Rectal smooth muscle tissue (tissue), 1 donor: ENCODE data around the gene POC5.

ENCODE experiments used
- H3K27ac ChIP-seq: one replicate; pipeline ENCODE4 v1.7.0; 2013; ENCODE audit warnings: low read depth, low read length, inconsistent platforms
- H3K27me3 ChIP-seq: one replicate; pipeline ENCODE4 v1.7.0; 2013; ENCODE audit warnings: low read length; ENCODE audit not compliant: control insufficient read depth, insufficient read depth
- H3K36me3 ChIP-seq: one replicate; pipeline ENCODE4 v1.7.0; 2013; ENCODE audit warnings: low read length; ENCODE audit not compliant: control insufficient read depth, insufficient read depth
- H3K4me1 ChIP-seq: one replicate; pipeline ENCODE4 v1.7.0; 2013; ENCODE audit warnings: low read length; ENCODE audit not compliant: control insufficient read depth, insufficient read depth
- H3K4me3 ChIP-seq: one replicate; pipeline ENCODE4 v1.7.0; 2013; ENCODE audit warnings: low read length
- H3K9ac ChIP-seq: one replicate; pipeline ENCODE4 v1.7.0; 2013; ENCODE audit warnings: low read length

Gene POC5

DNA sequence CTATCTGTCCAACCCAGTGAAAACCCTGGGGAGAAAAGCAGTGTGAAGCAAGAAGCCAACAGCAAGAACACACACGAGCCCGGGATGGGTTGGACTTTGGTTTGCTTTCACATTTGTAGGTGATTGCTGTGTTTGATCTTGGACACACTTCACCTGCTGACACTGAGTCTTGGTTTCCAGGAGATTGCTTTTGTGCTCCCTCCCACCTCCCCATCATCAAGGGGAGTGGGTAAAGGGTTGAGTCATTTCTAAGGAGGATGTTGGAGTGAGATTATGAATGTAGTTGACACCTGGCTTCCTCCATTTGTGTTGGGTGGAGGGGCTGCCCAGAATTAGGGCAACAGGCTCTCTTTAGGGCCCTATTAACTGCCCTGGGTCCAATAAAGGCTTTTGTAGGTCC, 68.5 kb downstream of the POC5 start:
- H3K27me3 ChIP-seq: no peaks in the 10 kb centered on the region
- no peak overlapping the region for H3K9ac ChIP-seq
- H3K36me3 ChIP-seq: no peaks in the 10 kb centered on the region
- H3K4me3 ChIP-seq: no peak overlapping the region
- H3K4me1 ChIP-seq: no peaks in the 10 kb centered on the region
- H3K27ac ChIP-seq: no peak overlapping the region

DNA sequence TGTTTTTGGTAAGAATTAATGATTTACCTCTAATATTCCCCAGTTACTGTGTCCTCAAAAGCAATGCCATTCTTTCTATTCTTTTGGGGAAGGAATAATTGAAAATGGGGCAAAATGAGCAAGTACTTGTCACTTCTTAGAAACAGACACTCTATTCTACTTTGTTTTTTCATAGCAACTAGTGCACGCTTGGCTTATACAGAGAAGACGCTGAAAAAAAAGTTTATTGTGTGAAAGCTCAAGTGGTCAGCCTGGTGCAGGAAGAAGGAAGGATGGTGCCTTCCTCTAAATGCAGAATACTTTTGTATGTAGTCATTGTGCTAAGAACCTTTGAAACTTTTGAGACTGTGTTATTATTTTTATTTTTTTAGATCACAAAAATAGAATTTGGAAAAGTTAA, 76.4 kb downstream of the POC5 start:
- no peaks in the 10 kb centered on the region for H3K27me3 ChIP-seq
- H3K36me3 ChIP-seq: no peaks in the 10 kb centered on the region
- no peak overlapping the region for H3K27ac ChIP-seq
- H3K9ac ChIP-seq: no peak overlapping the region
- H3K4me1 ChIP-seq: no peaks in the 10 kb centered on the region
- H3K4me3 ChIP-seq: no peak overlapping the region

DNA sequence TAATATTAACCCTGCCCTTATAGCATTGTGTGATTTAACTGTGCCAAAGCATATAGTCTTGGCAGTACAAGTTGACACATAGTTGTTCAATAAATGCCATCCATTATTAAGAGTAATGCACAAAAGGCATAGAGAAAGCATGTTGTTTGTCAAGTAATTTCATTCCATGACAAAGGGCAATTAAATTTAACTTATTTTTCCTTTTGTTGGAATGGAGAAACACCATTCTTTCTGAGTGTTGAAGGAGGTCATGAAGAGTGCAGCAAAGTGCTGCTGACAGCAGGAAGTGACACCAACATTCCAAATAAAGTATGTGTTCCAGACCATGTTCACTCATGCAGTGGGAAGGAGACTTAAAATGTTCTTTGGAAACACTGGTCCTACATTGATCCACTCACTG, 76.8 kb downstream of the POC5 start:
- Histone ChIP-seq H3K9ac (no peak overlapping the region), H3K4me3 (no peak overlapping the region), H3K27me3 (no peaks in the 10 kb centered on the region)

DNA sequence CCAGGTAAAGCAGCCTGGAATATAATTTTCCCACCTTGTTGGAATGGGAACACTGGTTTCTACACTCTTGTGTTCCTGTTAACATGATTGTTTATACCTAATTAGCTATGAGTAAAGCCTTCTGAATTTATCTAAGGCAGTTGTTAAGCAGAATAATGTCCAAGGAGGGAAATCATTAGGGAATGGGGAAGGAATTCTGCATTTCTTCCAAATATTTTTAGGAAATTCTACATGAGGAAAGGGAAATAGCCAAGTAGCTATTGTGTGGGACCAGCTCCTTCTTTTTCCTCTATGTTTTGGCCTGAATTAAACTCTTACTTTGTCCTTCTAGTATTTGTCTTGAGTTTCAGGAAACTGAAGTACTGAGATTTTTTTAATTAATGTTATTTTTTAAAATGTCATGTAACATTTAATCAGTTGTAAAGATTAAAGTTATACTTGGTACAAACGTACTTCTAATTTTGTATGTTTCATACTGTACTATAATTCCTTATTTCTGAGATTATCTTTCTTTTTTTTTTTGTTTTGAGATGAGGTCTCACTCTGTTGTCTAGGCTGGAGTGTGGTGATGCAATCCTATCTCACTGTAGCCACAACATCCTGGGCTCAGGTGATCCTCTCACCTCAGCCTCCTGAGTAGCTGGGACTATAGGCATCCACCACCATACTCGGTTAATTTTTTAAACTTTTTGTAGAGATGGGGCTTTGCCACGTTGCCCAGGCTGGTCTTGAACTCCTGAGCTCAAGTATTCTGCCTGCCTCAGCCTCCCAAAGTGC, 77.5 kb downstream of the POC5 start:
- H3K36me3 ChIP-seq: no peaks in the 10 kb centered on the region
- no peak overlapping the region for H3K27ac ChIP-seq
- no peaks in the 10 kb centered on the region for H3K4me1 ChIP-seq
- no peaks in the 10 kb centered on the region for H3K27me3 ChIP-seq
- no peak overlapping the region for H3K4me3 ChIP-seq
- no peak overlapping the region for H3K9ac ChIP-seq

More for the DNA sequence above, 76.8 kb downstream of the POC5 start:
- H3K27ac ChIP-seq: no peak overlapping the region
- H3K36me3 ChIP-seq: no peaks in the 10 kb centered on the region
- no peaks in the 10 kb centered on the region for H3K4me1 ChIP-seq

DNA sequence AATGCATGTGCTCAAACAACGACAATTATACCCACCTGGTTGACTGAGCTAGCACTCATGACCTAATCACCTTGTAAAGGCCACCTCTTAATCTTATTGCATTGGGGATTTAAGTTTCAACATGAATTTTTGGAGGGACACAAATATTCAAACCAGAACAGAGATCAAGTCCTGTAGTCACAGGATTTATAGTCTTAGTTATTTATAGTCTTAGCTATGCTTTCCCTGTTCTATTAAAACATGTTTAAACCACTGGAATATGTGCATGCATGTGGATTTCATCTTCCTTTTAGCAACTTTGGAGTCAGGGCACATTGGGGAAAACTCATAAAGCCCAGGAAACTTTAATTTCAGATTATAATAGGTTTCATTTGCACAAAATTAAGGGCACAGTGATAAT, 79.3 kb downstream of the POC5 start:
- no peak overlapping the region for H3K4me3 ChIP-seq
- H3K27ac ChIP-seq: no peak overlapping the region
- no peak overlapping the region for H3K9ac ChIP-seq
- H3K36me3 ChIP-seq: no peaks in the 10 kb centered on the region
- no peaks in the 10 kb centered on the region for H3K4me1 ChIP-seq
- H3K27me3 ChIP-seq: no peaks in the 10 kb centered on the region

DNA sequence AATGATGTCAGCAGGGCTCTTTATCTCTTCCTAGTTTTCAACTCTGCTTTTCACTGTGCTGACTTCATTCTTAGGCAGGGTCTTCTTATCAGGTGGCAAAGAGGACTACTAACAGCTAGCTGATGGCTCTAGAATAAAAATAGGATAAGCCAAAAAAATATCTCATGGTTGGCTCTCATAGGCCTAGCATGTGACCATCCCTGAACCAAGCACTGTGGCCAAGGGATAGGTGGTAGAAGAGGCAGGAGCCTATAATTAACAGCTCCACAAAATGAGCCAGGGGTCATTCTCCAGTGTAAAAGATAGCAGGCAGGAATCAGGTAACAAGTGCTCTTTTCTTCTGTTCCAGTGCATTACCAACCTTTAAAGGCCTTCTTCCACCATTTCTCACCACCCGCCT, 84.9 kb downstream of the POC5 start:
- H3K27me3 ChIP-seq: no peaks in the 10 kb centered on the region
- no peaks in the 10 kb centered on the region for H3K36me3 ChIP-seq
- no peaks in the 10 kb centered on the region for H3K4me1 ChIP-seq
- no peak overlapping the region for H3K9ac ChIP-seq
- no peak overlapping the region for H3K27ac ChIP-seq
- H3K4me3 ChIP-seq: no peak overlapping the region

GRCh38 chr5:75630875-75631274, 86.4 kb downstream of the POC5 start:
- no peak overlapping the region for H3K27ac ChIP-seq
- H3K27me3 ChIP-seq: no peaks in the 10 kb centered on the region
- no peaks in the 10 kb centered on the region for H3K4me1 ChIP-seq
- H3K36me3 ChIP-seq: no peaks in the 10 kb centered on the region
- no peak overlapping the region for H3K4me3 ChIP-seq
- no peak overlapping the region for H3K9ac ChIP-seq

DNA sequence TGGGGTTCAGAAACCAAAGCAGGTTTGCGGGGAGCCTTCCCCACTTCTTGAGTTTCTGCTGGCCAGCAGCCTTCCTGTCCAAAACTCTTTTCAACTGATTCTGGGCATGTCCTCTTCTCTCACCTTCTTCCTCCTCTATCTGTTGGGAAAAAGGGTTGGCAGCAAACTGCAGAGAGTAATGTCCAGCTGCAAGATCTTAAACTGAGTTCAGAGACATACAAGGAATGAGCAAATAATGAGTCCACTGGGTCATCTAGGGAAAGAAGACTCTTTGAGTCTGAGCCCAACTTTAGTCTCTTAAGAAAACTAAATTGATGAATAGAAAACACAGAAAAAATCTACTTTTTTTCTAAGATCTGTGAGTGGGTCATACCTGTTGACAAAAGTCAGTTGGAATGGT, 89.4 kb downstream of the POC5 start:
- H3K4me1 ChIP-seq: no peaks in the 10 kb centered on the region
- H3K9ac ChIP-seq: no peak overlapping the region
- no peak overlapping the region for H3K27ac ChIP-seq
- no peak overlapping the region for H3K4me3 ChIP-seq
- H3K36me3 ChIP-seq: no peaks in the 10 kb centered on the region
- no peaks in the 10 kb centered on the region for H3K27me3 ChIP-seq

GRCh38 chr5:75626959-75627358, 90.3 kb downstream of the POC5 start:
- no peak overlapping the region for H3K9ac ChIP-seq
- no peak overlapping the region for H3K27ac ChIP-seq
- no peaks in the 10 kb centered on the region for H3K36me3 ChIP-seq
- no peaks in the 10 kb centered on the region for H3K4me1 ChIP-seq
- no peaks in the 10 kb centered on the region for H3K27me3 ChIP-seq
- no peak overlapping the region for H3K4me3 ChIP-seq
